Measurements from ENCODE around the gene RPUSD1.

GRCh38 chr16:832652-833336, 44.6 kb upstream of the RPUSD1 start:
- TF ChIP-seq CTCF (IDR thresholded peaks at IDR 0.05) (no peak), POLR2A (IDR thresholded peaks at IDR 0.05) (no peak)

Measured in heart left ventricle (tissue), 13 donors.